ENCODE data around the gene POLR2J3.
"Not testable (repeated sequence)": the region's sequence is repeated elsewhere in the genome, so short reads cannot be mapped to it uniquely, and the experiment has no call there.

DNA sequence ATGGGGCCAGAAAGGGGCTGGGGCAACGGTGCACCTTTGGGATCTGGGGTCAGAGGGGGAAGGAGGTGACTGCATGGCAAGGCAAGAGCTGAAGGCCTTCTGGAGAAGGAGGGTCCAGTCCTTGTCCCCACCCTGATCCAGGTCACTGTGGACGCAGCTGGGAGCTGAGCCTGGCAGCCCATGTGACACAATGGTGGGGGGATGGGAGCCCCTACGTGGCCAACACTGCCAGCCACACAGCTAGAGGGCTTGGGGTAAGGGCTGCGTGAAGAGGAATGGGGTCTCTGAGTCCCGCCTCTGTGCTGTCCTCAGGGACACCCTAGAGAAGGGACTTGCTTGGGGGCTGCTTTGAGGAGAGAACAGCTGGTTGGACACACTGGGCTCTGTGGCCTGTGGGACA is 9.3 kb upstream of the POLR2J3 start:
- not testable (repeated sequence) for TF ChIP-seq EZH2 (IDR thresholded peaks at IDR 0.05; ENCODE audit: low read length, unreplicated experiment)
- TF ChIP-seq, protein P1, sequence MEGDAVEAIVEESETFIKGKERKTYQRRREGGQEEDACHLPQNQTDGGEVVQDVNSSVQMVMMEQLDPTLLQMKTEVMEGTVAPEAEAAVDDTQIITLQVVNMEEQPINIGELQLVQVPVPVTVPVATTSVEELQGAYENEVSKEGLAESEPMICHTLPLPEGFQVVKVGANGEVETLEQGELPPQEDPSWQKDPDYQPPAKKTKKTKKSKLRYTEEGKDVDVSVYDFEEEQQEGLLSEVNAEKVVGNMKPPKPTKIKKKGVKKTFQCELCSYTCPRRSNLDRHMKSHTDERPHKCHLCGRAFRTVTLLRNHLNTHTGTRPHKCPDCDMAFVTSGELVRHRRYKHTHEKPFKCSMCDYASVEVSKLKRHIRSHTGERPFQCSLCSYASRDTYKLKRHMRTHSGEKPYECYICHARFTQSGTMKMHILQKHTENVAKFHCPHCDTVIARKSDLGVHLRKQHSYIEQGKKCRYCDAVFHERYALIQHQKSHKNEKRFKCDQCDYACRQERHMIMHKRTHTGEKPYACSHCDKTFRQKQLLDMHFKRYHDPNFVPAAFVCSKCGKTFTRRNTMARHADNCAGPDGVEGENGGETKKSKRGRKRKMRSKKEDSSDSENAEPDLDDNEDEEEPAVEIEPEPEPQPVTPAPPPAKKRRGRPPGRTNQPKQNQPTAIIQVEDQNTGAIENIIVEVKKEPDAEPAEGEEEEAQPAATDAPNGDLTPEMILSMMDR (conservative IDR thresholded peaks at IDR 0.05; ENCODE audit: low read depth, low read length): not testable (repeated sequence)
